ENCODE measurements around the gene KIF3B. TPM values are rescaled to one million over a fixed set of nuclear protein-coding genes. Genes with fewer than 3 reads are reported as not detected.

KIF3B gene
- total and polyA plus RNA-seq, 2 donors (not counting 1 experiment from before 2014, with no cell fraction given): 27.6 to 35.6 TPM

DNA sequence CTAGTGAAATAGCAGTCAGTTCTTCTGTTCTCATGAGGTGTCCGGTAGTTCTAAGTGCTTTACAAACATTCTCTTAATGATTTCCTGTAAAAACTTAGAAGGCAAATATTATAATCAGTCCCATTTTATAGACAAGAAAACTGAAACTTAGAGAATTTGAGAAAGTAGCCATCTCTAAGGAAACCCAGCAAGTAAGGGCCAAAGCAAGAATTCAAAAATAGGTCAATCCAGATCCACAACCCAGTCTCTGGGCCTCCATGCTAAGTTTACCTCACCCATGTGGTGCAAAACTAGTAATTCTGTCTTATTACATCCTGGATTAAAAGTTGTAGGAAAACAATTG, 53.1 kb downstream of the KIF3B start:
- TF ChIP-seq, protein P1, sequence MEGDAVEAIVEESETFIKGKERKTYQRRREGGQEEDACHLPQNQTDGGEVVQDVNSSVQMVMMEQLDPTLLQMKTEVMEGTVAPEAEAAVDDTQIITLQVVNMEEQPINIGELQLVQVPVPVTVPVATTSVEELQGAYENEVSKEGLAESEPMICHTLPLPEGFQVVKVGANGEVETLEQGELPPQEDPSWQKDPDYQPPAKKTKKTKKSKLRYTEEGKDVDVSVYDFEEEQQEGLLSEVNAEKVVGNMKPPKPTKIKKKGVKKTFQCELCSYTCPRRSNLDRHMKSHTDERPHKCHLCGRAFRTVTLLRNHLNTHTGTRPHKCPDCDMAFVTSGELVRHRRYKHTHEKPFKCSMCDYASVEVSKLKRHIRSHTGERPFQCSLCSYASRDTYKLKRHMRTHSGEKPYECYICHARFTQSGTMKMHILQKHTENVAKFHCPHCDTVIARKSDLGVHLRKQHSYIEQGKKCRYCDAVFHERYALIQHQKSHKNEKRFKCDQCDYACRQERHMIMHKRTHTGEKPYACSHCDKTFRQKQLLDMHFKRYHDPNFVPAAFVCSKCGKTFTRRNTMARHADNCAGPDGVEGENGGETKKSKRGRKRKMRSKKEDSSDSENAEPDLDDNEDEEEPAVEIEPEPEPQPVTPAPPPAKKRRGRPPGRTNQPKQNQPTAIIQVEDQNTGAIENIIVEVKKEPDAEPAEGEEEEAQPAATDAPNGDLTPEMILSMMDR (conservative IDR thresholded peaks at IDR 0.05 in 1 of 2, IDR thresholded peaks at IDR 0.05 in 1 of 2; ENCODE audit: low read depth in 1 of 2, low read length in 2 of 2): no peak
- TF ChIP-seq EZH2 (IDR thresholded peaks at IDR 0.05; ENCODE audit: low read length, missing control alignments): no peak

DNA sequence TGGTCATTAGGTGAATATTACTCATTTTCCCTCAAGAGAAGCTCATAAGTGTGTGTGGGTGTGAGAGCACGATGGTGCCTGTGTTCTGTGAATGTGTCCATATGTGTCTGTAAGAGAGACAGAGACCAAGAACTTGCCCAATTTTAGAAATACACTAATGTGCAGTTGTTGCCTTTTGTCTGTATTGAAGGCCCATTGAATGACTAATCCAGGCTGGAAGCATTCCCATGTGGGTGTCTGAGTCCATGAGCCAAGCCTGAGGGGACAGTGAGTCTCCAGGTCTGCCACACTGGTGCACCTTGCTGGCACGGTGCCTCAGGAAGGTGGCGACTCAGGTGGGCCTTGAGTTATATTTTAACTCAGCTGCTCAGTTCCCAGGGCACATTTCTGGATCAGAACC, 55.2 kb downstream of the KIF3B start:
- H3K27me3 ChIP-seq (ENCODE audit: control insufficient read depth, insufficient read depth, low read length): no peaks in the 10 kb centered on the region
- no peak for TF ChIP-seq EZH2 (IDR thresholded peaks at IDR 0.05; ENCODE audit: low read length, missing control alignments)
- TF ChIP-seq, protein P1 (conservative IDR thresholded peaks at IDR 0.05 in 1 of 2, IDR thresholded peaks at IDR 0.05 in 1 of 2; ENCODE audit: low read depth in 1 of 2, low read length in 2 of 2): no peak
- peaks cover 3% of the 10 kb centered on the region for H3K36me3 ChIP-seq (ENCODE audit: control insufficient read depth, insufficient read depth, low read length)
- no peak overlapping the region for H2AFZ ChIP-seq (ENCODE audit: low read length)
- no peak overlapping the region for H3K27ac ChIP-seq (ENCODE audit: insufficient read depth, low read length)
- no peaks in the 10 kb centered on the region for H3K79me2 ChIP-seq (ENCODE audit: control insufficient read depth, insufficient read depth, low read length)
- DNase-seq (ENCODE audit: low read depth in 2 of 2): peak; percentile 25 to 82
- H3K9me3 ChIP-seq (ENCODE audit: control insufficient read depth, insufficient read depth, low read depth, low read length): no peaks in the 10 kb centered on the region
- peaks cover 4% of the 10 kb centered on the region for H3K4me1 ChIP-seq (ENCODE audit: control insufficient read depth, extremely low read depth, insufficient read depth, low read length)
- H3K9ac ChIP-seq (ENCODE audit: insufficient read depth, low read length): no peak overlapping the region
- H4K20me1 ChIP-seq (ENCODE audit: control insufficient read depth, extremely low read depth, insufficient read depth, low read length): no peaks in the 10 kb centered on the region
- no peak overlapping the region for H3K4me2 ChIP-seq (ENCODE audit: extremely low read depth, insufficient read depth, low read length)
- H3K4me3 ChIP-seq (replicated peaks in 1 of 4; ENCODE audit: control extremely low read depth in 1 of 4, insufficient read depth in 1 of 4, low read depth in 3 of 4, low read length in 4 of 4): no peak overlapping the region

More for the DNA sequence above, 53.1 kb downstream of the KIF3B start:
- H2AFZ ChIP-seq (ENCODE audit: low read length): no peak overlapping the region
- no peak overlapping the region for H3K9ac ChIP-seq (ENCODE audit: insufficient read depth, low read length)
- no peaks in the 10 kb centered on the region for H3K27me3 ChIP-seq (ENCODE audit: control insufficient read depth, insufficient read depth, low read length)
- H3K4me2 ChIP-seq (ENCODE audit: extremely low read depth, insufficient read depth, low read length): no peak overlapping the region
- peaks cover 4% of the 10 kb centered on the region for H3K4me1 ChIP-seq (ENCODE audit: control insufficient read depth, extremely low read depth, insufficient read depth, low read length)
- H3K27ac ChIP-seq (ENCODE audit: insufficient read depth, low read length): no peak overlapping the region
- no peaks in the 10 kb centered on the region for H4K20me1 ChIP-seq (ENCODE audit: control insufficient read depth, extremely low read depth, insufficient read depth, low read length)
- no peaks in the 10 kb centered on the region for H3K9me3 ChIP-seq (ENCODE audit: control insufficient read depth, insufficient read depth, low read depth, low read length)
- DNase-seq (ENCODE audit: low read depth in 2 of 2): no peak
- no peaks in the 10 kb centered on the region for H3K79me2 ChIP-seq (ENCODE audit: control insufficient read depth, insufficient read depth, low read length)
- H3K36me3 ChIP-seq (ENCODE audit: control insufficient read depth, insufficient read depth, low read length): peaks cover 3% of the 10 kb centered on the region
- H3K4me3 ChIP-seq (replicated peaks in 1 of 4; ENCODE audit: control extremely low read depth in 1 of 4, insufficient read depth in 1 of 4, low read depth in 3 of 4, low read length in 4 of 4): no peak overlapping the region

GRCh38 chr20:32333181-32333987, 55.9 kb downstream of the KIF3B start:
- no peaks in the 10 kb centered on the region for H4K20me1 ChIP-seq (ENCODE audit: control insufficient read depth, extremely low read depth, insufficient read depth, low read length)
- no peaks in the 10 kb centered on the region for H3K9me3 ChIP-seq (ENCODE audit: control insufficient read depth, insufficient read depth, low read depth, low read length)
- DNase-seq (ENCODE audit: low read depth in 2 of 2): peak in 1 of 2 donors; percentile 43
- no peaks in the 10 kb centered on the region for H3K27me3 ChIP-seq (ENCODE audit: control insufficient read depth, insufficient read depth, low read length)
- no peak overlapping the region for H3K27ac ChIP-seq (ENCODE audit: insufficient read depth, low read length)
- H3K9ac ChIP-seq (ENCODE audit: insufficient read depth, low read length): no peak overlapping the region
- no peak overlapping the region for H3K4me2 ChIP-seq (ENCODE audit: extremely low read depth, insufficient read depth, low read length)
- no peak overlapping the region for H2AFZ ChIP-seq (ENCODE audit: low read length)
- peaks cover 4% of the 10 kb centered on the region for H3K4me1 ChIP-seq (ENCODE audit: control insufficient read depth, extremely low read depth, insufficient read depth, low read length)
- TF ChIP-seq, protein P1 (conservative IDR thresholded peaks at IDR 0.05 in 1 of 2, IDR thresholded peaks at IDR 0.05 in 1 of 2; ENCODE audit: low read depth in 1 of 2, low read length in 2 of 2): no peak
- no peak for TF ChIP-seq EZH2 (IDR thresholded peaks at IDR 0.05; ENCODE audit: low read length, missing control alignments)
- no peaks in the 10 kb centered on the region for H3K79me2 ChIP-seq (ENCODE audit: control insufficient read depth, insufficient read depth, low read length)
- no peak overlapping the region for H3K4me3 ChIP-seq (replicated peaks in 1 of 4; ENCODE audit: control extremely low read depth in 1 of 4, insufficient read depth in 1 of 4, low read depth in 3 of 4, low read length in 4 of 4)
- H3K36me3 ChIP-seq (ENCODE audit: control insufficient read depth, insufficient read depth, low read length): peaks cover 3% of the 10 kb centered on the region

Data from fibroblast of lung (primary cell).